C4-2B (cell line): ENCODE results near the gene ZNF865.

Experiments used
- CTCF ChIP-seq: fragments of 450-650 bp; conservative IDR thresholded peaks from 2 replicates; pipeline ENCODE4 v1.5.1; 2017; ENCODE audit warnings: mild to moderate bottlenecking
- ZFX ChIP-seq: fragments of 450-650 bp; IDR thresholded peaks from 2 replicates; pipeline ENCODE4 v1.6.1; 2017

GRCh38 chr19:55616395-55616875, 11.0 kb downstream of the ZNF865 start:
- no peak for TF ChIP-seq CTCF
- no peak for TF ChIP-seq ZFX
